Measurements from ENCODE around the gene PLPPR1. TPM values are rescaled to one million over a fixed set of nuclear protein-coding genes. Genes with fewer than 3 reads are reported as not detected.

Gene PLPPR1
- total and polyA plus RNA-seq, 8 donors: 0.30 to 3.1 (median 0.55) TPM; not detected in 1

DNA sequence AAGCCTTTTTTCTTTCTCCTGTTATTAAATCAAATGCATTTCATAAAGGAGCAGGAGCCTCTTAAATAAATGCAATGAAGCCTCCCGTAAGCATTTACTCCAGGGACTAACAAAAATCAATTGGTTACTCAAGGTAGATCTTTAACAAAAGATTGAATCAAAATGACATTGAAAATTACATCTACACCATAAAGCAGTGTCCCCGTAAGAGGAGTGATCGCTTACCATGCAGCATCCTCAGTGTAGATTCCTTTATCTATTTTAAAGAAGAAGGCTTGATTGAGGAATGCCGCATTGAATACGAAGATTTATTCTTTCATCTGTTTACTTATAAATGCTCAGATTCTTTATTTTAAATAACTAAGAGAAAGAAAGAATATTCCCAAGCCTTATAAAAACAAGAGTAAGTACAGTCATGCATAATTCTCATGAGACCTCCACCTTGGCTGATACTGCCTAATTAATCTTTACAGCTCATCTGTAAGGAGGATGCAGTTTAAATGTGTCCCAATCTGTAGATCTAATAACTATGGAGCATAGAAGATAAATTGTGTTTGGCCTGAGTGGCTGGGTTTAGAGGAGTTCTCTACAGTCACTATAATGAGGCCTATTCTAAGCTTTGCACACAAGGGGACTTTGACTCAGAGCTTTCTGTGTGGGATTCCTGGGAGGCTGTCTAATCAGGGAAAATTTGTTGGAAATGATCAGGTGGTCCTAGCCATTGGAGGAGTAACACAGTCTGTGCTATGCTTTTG, 55.1 kb downstream of the PLPPR1 start:
- intact Hi-C loops (cut with DNase I): no loop called here
- 90 to 92% methylated on average over 5 of the region's 5 CpGs for WGBS, 2 donors
- H3K9me3 ChIP-seq: no peaks in the 10 kb centered on the region
- H3K27me3 ChIP-seq: no peaks in the 10 kb centered on the region
- H3K36me3 ChIP-seq: no peaks in the 10 kb centered on the region
- ATAC-seq (no peak), DNase-seq (no peak), FAIRE-seq (no peak)
- no peak overlapping the region for H3K27ac ChIP-seq
- no peak overlapping the region for H3K4me3 ChIP-seq
- TF ChIP-seq, protein P1, sequence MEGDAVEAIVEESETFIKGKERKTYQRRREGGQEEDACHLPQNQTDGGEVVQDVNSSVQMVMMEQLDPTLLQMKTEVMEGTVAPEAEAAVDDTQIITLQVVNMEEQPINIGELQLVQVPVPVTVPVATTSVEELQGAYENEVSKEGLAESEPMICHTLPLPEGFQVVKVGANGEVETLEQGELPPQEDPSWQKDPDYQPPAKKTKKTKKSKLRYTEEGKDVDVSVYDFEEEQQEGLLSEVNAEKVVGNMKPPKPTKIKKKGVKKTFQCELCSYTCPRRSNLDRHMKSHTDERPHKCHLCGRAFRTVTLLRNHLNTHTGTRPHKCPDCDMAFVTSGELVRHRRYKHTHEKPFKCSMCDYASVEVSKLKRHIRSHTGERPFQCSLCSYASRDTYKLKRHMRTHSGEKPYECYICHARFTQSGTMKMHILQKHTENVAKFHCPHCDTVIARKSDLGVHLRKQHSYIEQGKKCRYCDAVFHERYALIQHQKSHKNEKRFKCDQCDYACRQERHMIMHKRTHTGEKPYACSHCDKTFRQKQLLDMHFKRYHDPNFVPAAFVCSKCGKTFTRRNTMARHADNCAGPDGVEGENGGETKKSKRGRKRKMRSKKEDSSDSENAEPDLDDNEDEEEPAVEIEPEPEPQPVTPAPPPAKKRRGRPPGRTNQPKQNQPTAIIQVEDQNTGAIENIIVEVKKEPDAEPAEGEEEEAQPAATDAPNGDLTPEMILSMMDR (IDR thresholded peaks at IDR 0.05): no peak
- no peaks in the 10 kb centered on the region for H3K4me1 ChIP-seq

DNA sequence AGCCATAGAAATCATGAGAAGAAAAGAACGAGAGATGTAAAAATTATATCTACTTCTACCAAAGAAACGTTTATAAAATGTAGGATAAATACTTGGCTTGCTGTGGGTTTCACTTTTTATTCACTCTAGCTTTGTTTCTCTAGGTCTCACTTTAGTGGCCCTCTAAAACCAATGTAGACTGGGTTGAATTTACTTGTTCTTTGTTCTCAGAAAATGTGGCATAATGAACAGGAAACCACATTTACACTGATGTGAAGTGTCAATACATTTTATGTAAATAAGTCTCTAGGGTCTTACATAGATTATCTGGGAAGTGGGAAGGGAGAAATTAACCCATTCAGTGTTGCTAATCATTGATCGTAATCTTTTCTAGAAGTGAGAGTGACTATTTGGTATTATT, 58.9 kb downstream of the PLPPR1 start:
- DNase-seq: no peak
- H3K4me1 ChIP-seq: no peaks in the 10 kb centered on the region
- WGBS, 2 donors: 60 to 69% methylated on average over 3 of the region's 3 CpGs
- no peaks in the 10 kb centered on the region for H3K9me3 ChIP-seq
- FAIRE-seq: no peak
- ATAC-seq: no peak
- H3K36me3 ChIP-seq: no peaks in the 10 kb centered on the region
- no peak overlapping the region for H3K27ac ChIP-seq
- no peaks in the 10 kb centered on the region for H3K27me3 ChIP-seq
- TF ChIP-seq, protein P1 (IDR thresholded peaks at IDR 0.05): no peak
- intact Hi-C loops (cut with DNase I): no loop called here
- H3K4me3 ChIP-seq: no peak overlapping the region

DNA sequence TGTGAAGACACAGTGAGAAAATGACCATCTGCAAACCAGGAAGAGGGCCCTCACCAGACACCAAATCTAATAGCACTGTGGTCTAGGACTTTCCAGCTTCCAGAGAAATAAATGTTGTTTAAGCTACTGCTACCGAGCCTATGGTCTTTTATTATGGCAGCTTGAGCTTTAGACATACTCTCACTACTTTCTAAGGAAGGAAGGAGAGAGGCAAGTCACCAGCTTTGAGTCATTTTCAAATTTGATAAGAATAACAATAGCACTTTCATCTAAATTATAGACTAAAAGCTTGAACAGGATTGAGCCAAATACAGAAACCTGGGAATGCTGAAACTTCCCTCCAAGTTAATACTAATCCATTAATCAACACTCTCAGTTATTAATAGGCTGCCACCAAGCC, 64.4 kb downstream of the PLPPR1 start:
- H3K9me3 ChIP-seq: no peaks in the 10 kb centered on the region
- intact Hi-C loops (cut with DNase I): no loop called here
- no peak for ATAC-seq
- no peak overlapping the region for H3K4me3 ChIP-seq
- no peak for FAIRE-seq
- no peak for DNase-seq
- 33 to 48% methylated on average over 1 of the region's 1 CpG for WGBS, 2 donors
- TF ChIP-seq, protein P1 (IDR thresholded peaks at IDR 0.05): no peak
- H3K27me3 ChIP-seq: no peaks in the 10 kb centered on the region
- no peaks in the 10 kb centered on the region for H3K36me3 ChIP-seq
- no peaks in the 10 kb centered on the region for H3K4me1 ChIP-seq
- H3K27ac ChIP-seq: no peak overlapping the region

DNA sequence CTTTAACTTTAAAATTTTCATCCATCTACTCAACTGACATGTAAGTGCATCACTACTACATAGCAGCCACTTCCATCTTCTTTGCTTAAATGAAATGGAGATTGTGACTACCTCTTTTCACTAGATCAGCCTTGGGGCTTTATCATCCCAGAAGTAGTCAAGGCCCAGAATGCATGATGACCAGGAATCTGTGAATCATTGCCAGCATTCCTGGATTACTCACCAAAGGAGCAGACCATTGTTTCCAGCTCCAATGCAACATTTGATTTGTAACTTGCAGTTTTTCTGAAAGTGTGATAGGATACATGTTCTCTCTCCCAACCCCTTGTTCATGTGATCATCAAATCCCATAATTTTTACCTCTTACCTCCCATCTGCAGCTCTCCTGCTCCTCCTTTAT, 65.1 kb downstream of the PLPPR1 start:
- H3K36me3 ChIP-seq: no peaks in the 10 kb centered on the region
- no peak for ATAC-seq
- no peak overlapping the region for H3K4me3 ChIP-seq
- TF ChIP-seq, protein P1 (IDR thresholded peaks at IDR 0.05): no peak
- no peaks in the 10 kb centered on the region for H3K27me3 ChIP-seq
- no peak overlapping the region for H3K27ac ChIP-seq
- FAIRE-seq: no peak
- H3K4me1 ChIP-seq: no peaks in the 10 kb centered on the region
- no peaks in the 10 kb centered on the region for H3K9me3 ChIP-seq
- no peak for DNase-seq
- intact Hi-C loops (cut with DNase I): no loop called here

DNA sequence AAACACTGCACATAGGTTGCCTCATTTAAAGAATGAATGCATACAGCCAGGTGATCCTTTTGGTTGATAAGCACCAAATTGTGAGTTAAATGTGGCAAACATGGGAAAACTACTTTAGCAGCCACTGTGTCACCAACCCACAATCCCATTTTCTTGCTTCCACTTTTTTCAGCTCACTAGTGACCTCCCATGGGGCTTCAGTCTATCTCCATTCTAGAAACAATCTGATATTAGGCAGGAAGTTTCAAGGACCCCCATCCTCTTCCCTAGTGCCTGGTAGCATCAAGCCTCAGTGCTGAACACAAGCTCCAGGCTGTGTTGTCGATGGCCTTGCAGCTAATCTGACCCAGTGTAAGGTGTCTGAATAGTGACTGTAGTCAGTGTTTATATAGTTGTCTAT, 66.2 kb downstream of the PLPPR1 start:
- WGBS, 2 donors: 53 to 63% methylated on average over 1 of the region's 1 CpG
- DNase-seq (no peak), FAIRE-seq (no peak), ATAC-seq (no peak)
- intact Hi-C loops (cut with DNase I): no loop called here
- Histone ChIP-seq H3K4me3 (no peak overlapping the region), H3K4me1 (no peaks in the 10 kb centered on the region), H3K36me3 (no peaks in the 10 kb centered on the region), H3K27me3 (no peaks in the 10 kb centered on the region), H3K9me3 (no peaks in the 10 kb centered on the region), H3K27ac (no peak overlapping the region)
- TF ChIP-seq, protein P1 (IDR thresholded peaks at IDR 0.05): no peak

Data from pancreas (tissue), 10 donors.